IMR-90 (cell line): ENCODE results near the gene FOXD3. TPM values are rescaled to one million over a fixed set of nuclear protein-coding genes. Genes with fewer than 3 reads are reported as not detected.

Experiments used
- ATAC-seq: fragments of 200-7000 bp; cut with Tn5 transposase; 2 replicates; pipeline ENCODE4 v1.9.1; 2020; ENCODE audit warnings: low read depth, mild to moderate bottlenecking, moderate library complexity
- BruUV-seq: library from RNA; stranded (reverse); fragments of 400-500 nt; replicated peaks from 2 replicates; lab custom pipeline; 2021; lab: Mats Ljungman, UMichigan
- CTCF ChIA-PET: fragments of 300-600 bp; formaldehyde crosslinking; extraction: SDS; loops from one replicate; lab custom pipeline; 2021; ENCODE audit warnings: antibody characterized with exemption; lab: Yijun Ruan, JAX
- POLR2A ChIA-PET: fragments of 300-600 bp; sonication (Branson Sonifier 250); formaldehyde crosslinking; loops from one replicate; lab custom pipeline; 2022; ENCODE audit warnings: antibody characterized with exemption; ENCODE audit not compliant: unreplicated experiment; lab: Charles Lee
- DNase-seq: peaks from one replicate; pipeline ENCODE4 v3.0.0; 2013
- H2AFZ ChIP-seq: replicated peaks from 2 replicates; pipeline ENCODE3; 2013; ENCODE audit warnings: low read length, mild to moderate bottlenecking; ENCODE audit not compliant: poor library complexity
- H2AK5ac ChIP-seq: 2 replicates; pipeline ENCODE4 v1.6.1; 2013; ENCODE audit warnings: low read depth, low read length, inconsistent platforms
- H2AK9ac ChIP-seq: replicated peaks from 2 replicates; pipeline ENCODE3; 2013; ENCODE audit warnings: mild to moderate bottlenecking, low read depth, low read length, moderate library complexity; ENCODE audit not compliant: poor library complexity
- H2BK120ac ChIP-seq: 2 replicates; pipeline ENCODE4 v1.6.1; 2013; ENCODE audit warnings: low read depth, low read length, inconsistent platforms
- H2BK15ac ChIP-seq: 3 replicates; pipeline ENCODE4 v1.6.1; 2013; ENCODE audit warnings: low read depth, low read length, inconsistent platforms
- H2BK20ac ChIP-seq: 2 replicates; pipeline ENCODE4 v1.6.1; 2013; ENCODE audit warnings: low read depth, mild to moderate bottlenecking, inconsistent platforms, low read length, moderate library complexity
- H2BK5ac ChIP-seq: 2 replicates; pipeline ENCODE4 v1.6.1; 2013; ENCODE audit warnings: mild to moderate bottlenecking, low read depth, low read length, inconsistent platforms; ENCODE audit not compliant: poor library complexity, severe bottlenecking
- H3K14ac ChIP-seq: replicated peaks from 2 replicates; pipeline ENCODE4 v1.6.1; 2013; ENCODE audit warnings: low read depth, low read length, inconsistent platforms
- H3K18ac ChIP-seq: 2 replicates; pipeline ENCODE4 v1.6.1; 2013; ENCODE audit warnings: low read depth, low read length, control low read depth
- H3K23ac ChIP-seq: 2 replicates; pipeline ENCODE4 v1.6.1; 2013; ENCODE audit warnings: low read depth, low read length, inconsistent platforms
- H3K27ac ChIP-seq: 2 replicates; pipeline ENCODE4 v1.5.1; 2013; ENCODE audit warnings: mild to moderate bottlenecking, control low read depth, low read length; ENCODE audit not compliant: insufficient read depth
- H3K27me3 ChIP-seq: 2 replicates; pipeline ENCODE4 v1.6.1; 2013; ENCODE audit warnings: low read length; ENCODE audit not compliant: control insufficient read depth, insufficient read depth
- H3K36me3 ChIP-seq: 2 replicates; pipeline ENCODE4 v1.6.1; 2013; ENCODE audit warnings: low read length, mixed read lengths; ENCODE audit not compliant: control insufficient read depth, insufficient read depth
- H3K4ac ChIP-seq: 2 replicates; pipeline ENCODE4 v1.6.1; 2013; ENCODE audit warnings: low read depth, low read length, inconsistent platforms
- H3K4me1 ChIP-seq: 2 replicates; pipeline ENCODE4 v1.6.1; 2013; ENCODE audit warnings: low read length, mixed read lengths; ENCODE audit not compliant: control insufficient read depth, insufficient read depth
- H3K4me2 ChIP-seq: 2 replicates; pipeline ENCODE4 v1.6.1; 2013; ENCODE audit warnings: low read depth, mild to moderate bottlenecking, control low read depth, low read length, moderate library complexity
- H3K4me3 ChIP-seq: 2 replicates; pipeline ENCODE4 v1.5.1; 2013; ENCODE audit warnings: low read depth, mild to moderate bottlenecking, control low read depth, low read length, moderate library complexity; ENCODE audit not compliant: insufficient read depth
- H3K56ac ChIP-seq: 2 replicates; pipeline ENCODE4 v1.6.1; 2013; ENCODE audit warnings: low read length, inconsistent platforms; ENCODE audit not compliant: insufficient read depth; ENCODE audit errors: extremely low read depth
- H3K79me1 ChIP-seq, 2 experiments: 2 replicates each; pipeline ENCODE4 v1.6.1; 2013; ENCODE audit warnings: low read length in 2 of 2, inconsistent platforms in 1 of 2, low read depth in 1 of 2
- H3K9ac ChIP-seq: 2 replicates; pipeline ENCODE4 v1.6.1; 2013; ENCODE audit warnings: low read depth, low read length, control low read depth
- H3K9me1 ChIP-seq: 2 replicates; pipeline ENCODE4 v1.6.1; 2013; ENCODE audit warnings: low read length, inconsistent platforms; ENCODE audit not compliant: insufficient read depth
- H3K9me3 ChIP-seq: 2 replicates; pipeline ENCODE4 v1.6.1; 2013; ENCODE audit warnings: low read length; ENCODE audit not compliant: control insufficient read depth, insufficient read depth
- H4K20me1 ChIP-seq: 2 replicates; pipeline ENCODE4 v1.6.1; 2013; ENCODE audit warnings: low read length, inconsistent platforms; ENCODE audit not compliant: insufficient read depth
- H4K5ac ChIP-seq: 2 replicates; pipeline ENCODE4 v1.6.1; 2013; ENCODE audit warnings: mild to moderate bottlenecking, low read depth, low read length, control low read depth
- H4K8ac ChIP-seq, 2 experiments: 2 replicates each; pipeline ENCODE4 v1.6.1; 2013; ENCODE audit warnings: low read depth in 2 of 2, low read length in 2 of 2, control low read depth in 1 of 2, inconsistent platforms in 1 of 2
- H4K91ac ChIP-seq: 2 replicates; pipeline ENCODE4 v1.6.1; 2013; ENCODE audit warnings: low read depth, low read length, inconsistent platforms; ENCODE audit not compliant: insufficient read depth
- CHD1 ChIP-seq: IDR thresholded peaks from 2 replicates; pipeline ENCODE4 v1.6.1; 2012; ENCODE audit warnings: low read depth, low read length, improper control_type of control experiment
- CTCF ChIP-seq: conservative IDR thresholded peaks from 2 replicates; pipeline ENCODE4 v1.5.1; 2012; ENCODE audit warnings: mild to moderate bottlenecking, low read depth, low read length, improper control_type of control experiment
- NFE2L2 ChIP-seq: fragments of 150-350 bp; IDR thresholded peaks from 2 replicates; pipeline ENCODE4 v1.6.1; 2016; ENCODE audit warnings: low read depth, mild to moderate bottlenecking, low read length
- POLR2A ChIP-seq: IDR thresholded peaks from 2 replicates; pipeline ENCODE4 v1.6.1; 2012; ENCODE audit warnings: mild to moderate bottlenecking, low read depth, low read length
- RAD21 ChIP-seq: IDR thresholded peaks from 2 replicates; pipeline ENCODE4 v1.6.1; 2012; ENCODE audit warnings: low read length, improper control_type of control experiment
- RCOR1 ChIP-seq: IDR thresholded peaks from 2 replicates; pipeline ENCODE4 v1.6.1; 2012; ENCODE audit warnings: mild to moderate bottlenecking, low read length, improper control_type of control experiment; ENCODE audit not compliant: insufficient replicate concordance
- WGBS, 2 experiments: methylation state at CpG; one replicate each; pipeline versions ENCODE4 v1.1.5 to v1.1.7; 2013; ENCODE audit warnings: missing lambda C conversion rate in 2 of 2; ENCODE audit not compliant: insufficient read length in 1 of 2; ENCODE audit errors: extremely low coverage in 2 of 2; 5-methylcytosine and 5-hydroxymethylcytosine counted together
- dilution Hi-C: fragments of 300-500 bp; cut with HindIII; formaldehyde crosslinking; loops from one replicate; pipeline ENCODE4 v1.14.3; 2018; ENCODE audit warnings: low sequenced_read_pairs; ENCODE audit not compliant: unreplicated experiment
- in situ Hi-C: fragments of 300-500 bp; cut with MboI; formaldehyde crosslinking; loops from 3 replicates; pipeline ENCODE4 v1.14.3; 2019; ENCODE audit warnings: low sequenced_read_pairs, inconsistent platforms, mixed read lengths
- intact Hi-C: fragments of 100-400 bp; cut with micrococcal nuclease; formaldehyde crosslinking; loops from 2 replicates; pipeline ENCODE4 v1.10.0; 2022
- polyA plus RNA-seq, 3 experiments: library from polyadenylated mRNA; depleted of rRNA; stranded (reverse); fragments of >200 nt; gene quantifications; 2 replicates each; pipeline ENCODE4 v1.2.3, GENCODE V29; 2012; ENCODE audit warnings: low replicate concordance in 1 of 3
- total RNA-seq: library from RNA; depleted of rRNA; stranded (reverse); fragments of >200 nt; gene quantifications from 2 replicates; pipeline ENCODE4 v1.2.3, GENCODE V29; 2012

The FOXD3 gene
- total and polyA plus RNA-seq, 2 of the 4 experiments (the other 2 are of a cell fraction) = not detected

- TF ChIP-seq NFE2L2 (no peak), POLR2A (no peak)
Observed at GRCh38 chr1:63277195-63278192, 44.9 kb upstream of the FOXD3 start (continued).

GRCh38 chr1:63281753-63282152 lies 40.6 kb upstream of the FOXD3 start:
- Histone ChIP-seq H2BK5ac (no peak overlapping the region), H3K23ac (no peak overlapping the region), H3K18ac (no peak overlapping the region), H3K36me3 (no peaks in the 10 kb centered on the region), H3K4me1 (no peaks in the 10 kb centered on the region), H4K8ac (no peak overlapping the region), H2BK15ac (no peak overlapping the region), H4K5ac (no peak overlapping the region), H2AK9ac (no peak overlapping the region), H2AK5ac (no peak overlapping the region), H4K91ac (no peak overlapping the region), H3K4me2 (no peak overlapping the region), H3K79me1 (no peaks in the 10 kb centered on the region), H3K27ac (no peak overlapping the region), H2BK20ac (no peak overlapping the region), H2AFZ (no peak overlapping the region), H3K4ac (no peak overlapping the region), H4K20me1 (no peaks in the 10 kb centered on the region), H3K27me3 (peaks cover under 1% of the 10 kb centered on the region), H3K4me3 (no peak overlapping the region), H3K56ac (no peak overlapping the region), H3K9me3 (no peaks in the 10 kb centered on the region), H3K14ac (no peak overlapping the region), H2BK120ac (no peak overlapping the region), H3K9me1 (no peaks in the 10 kb centered on the region), H3K9ac (no peak overlapping the region)
- ChIA-PET CTCF (interaction anchor here (0.7 kb wide), 1 partner anchor 32 kb away, joined by 3 read pairs; no protein-coding TSS in a partner anchor), POLR2A (no interaction called here)
- 13 to 100% methylated on average over 1 of the region's 2 CpGs for WGBS, 2 experiments
- no peak for ATAC-seq
- intact Hi-C loops (no loop called here), dilution Hi-C loops (no loop called here), in situ Hi-C loops (no loop called here)
- no TSS peak for BruUV-seq
- TF ChIP-seq POLR2A (no peak), RCOR1 (no peak), CHD1 (no peak), CTCF (no peak), RAD21 (no peak), NFE2L2 (no peak)
- DNase-seq = no peak
